Heart left ventricle (tissue), 13 donors: Measurements from ENCODE around the gene COL11A2.

Experiments
- CTCF ChIP-seq, 12 donors: fragments of 200-600 bp; sonication (generic) in 4 of 12; IDR thresholded peaks; one replicate each; pipeline versions ENCODE4 v1.5.0 to v1.8.0; 2018 to 2022; ENCODE audit warnings: antibody characterized with exemption in 12 of 12, mild to moderate bottlenecking in 5 of 12
- POLR2A ChIP-seq, 2 donors: fragments of 450-650 bp; IDR thresholded peaks; one replicate each; pipeline ENCODE4 v1.6.1; 2017; ENCODE audit warnings: antibody characterized with exemption in 2 of 2, mild to moderate bottlenecking in 2 of 2, moderate library complexity in 2 of 2
- donor health status: ischemic (EF 13 %, LVEDD 7.1; RV severe dilation, severe dysfunction).
- donor health status: DM: no; HTN: yes; CAD: no.
- donor health status: DM: no; HTN: no; CAD: no.
- donor health status: ischemic (EF 25% LVEDD 6.9; RV normal size, moderate dysfunction).
- donor health status: ischemic (EF 25% LVEDD 5.7; RV mildly dilated, moderate dysfunction).
- donor health status: ischemic (EF 35%, LVEDD 5.7; RV mildly dilated, moderate dysfunction).
- donor health status: nonischemic (EF 11% LVEDD 7.7; RV severe dilation, severe dysfunction).
- donor health status: DM: yes; HTN: yes; CAD: no.
- donor health status: PGD.
- donor health status: ischemic (EF 29% LVEDD 5.4; RV normal size, mild dysfunction).
- donor health status: nonischemic (EF 23%, LVEDD 6.1; RV moderate dilation, normal function).

- TF ChIP-seq CTCF (IDR thresholded peaks at IDR 0.05) (no peak), POLR2A (IDR thresholded peaks at IDR 0.05) (no peak)
Observed at GRCh38 chr6:33154349-33154748, 37.9 kb downstream of the COL11A2 start.
